ENCODE results near the gene EYS.

Gene EYS

DNA sequence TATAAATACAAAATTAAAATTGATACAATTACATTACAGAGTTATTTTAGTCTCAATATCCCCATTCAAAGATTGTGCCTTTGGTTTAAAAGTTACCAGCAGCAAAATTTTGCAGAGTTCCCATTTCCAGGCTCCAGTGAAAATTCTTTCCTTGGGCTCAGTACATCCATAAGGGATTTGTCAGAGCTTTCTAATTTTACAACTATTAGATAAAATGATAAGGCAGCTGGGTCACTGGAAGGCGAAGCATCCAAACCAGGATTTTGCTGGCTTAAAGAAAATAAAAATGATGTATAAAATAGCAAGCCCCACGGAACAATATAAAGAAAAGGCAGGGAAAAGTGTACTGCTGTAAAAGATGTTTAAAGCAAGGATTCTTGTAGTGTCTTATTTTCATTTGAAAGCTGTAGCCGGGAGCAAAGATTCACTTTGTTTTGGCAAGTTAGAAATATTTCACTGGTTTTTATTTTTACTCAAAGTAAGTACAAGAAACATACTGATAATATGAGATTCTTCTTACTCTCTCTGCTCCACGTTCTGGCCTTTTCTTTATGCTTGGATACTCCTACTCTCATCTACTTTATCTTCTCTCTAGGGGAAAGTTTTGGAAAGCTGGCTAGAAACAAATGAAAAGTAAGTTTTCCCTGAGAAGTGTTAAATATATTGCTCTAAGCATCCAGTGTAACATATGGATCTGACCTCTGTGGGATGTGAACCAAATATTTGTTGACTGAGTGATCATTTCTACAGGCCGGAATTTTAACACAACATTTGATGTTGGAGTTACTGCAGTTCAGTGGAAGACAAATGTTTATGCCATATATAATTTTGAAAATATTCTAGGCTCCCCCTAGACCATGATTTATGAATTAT lies 1583.0 kb downstream of the EYS start:
- H3K27ac ChIP-seq, result no peak overlapping the region
- DNase-seq (ENCODE audit: low read depth, low spot score), result no peak

DNA sequence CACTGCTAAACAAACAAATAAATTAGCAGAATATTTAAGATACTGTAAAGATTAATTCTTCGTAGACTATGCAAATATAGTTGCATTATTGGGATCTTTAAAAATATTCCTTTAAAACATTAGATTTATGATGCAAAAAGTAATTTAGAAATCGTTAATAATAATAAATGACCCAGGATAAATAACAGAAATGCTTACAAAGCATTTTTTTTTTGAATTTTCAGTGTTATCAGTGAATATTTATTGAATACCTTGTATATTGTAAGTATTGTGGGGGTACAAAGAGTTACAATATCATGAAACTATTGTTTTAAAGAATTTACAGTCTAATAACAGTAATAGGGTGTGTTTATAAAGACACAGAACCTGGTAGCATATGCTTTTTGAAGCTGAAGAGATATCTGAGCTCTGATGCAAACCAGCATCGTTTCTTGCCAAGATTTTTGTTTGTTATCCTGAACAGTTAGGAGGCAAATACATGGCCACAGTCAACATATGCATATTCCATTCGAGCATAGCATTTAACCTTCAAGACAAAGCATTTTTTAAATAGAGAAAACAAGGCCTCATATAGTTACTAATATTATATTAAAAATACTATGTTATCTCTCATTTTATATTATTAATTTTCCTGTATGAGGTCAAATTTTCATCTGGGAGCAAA lies 1584.2 kb downstream of the EYS start:
- no peak for DNase-seq (ENCODE audit: low read depth, low spot score)
- H3K27ac ChIP-seq, result no peak overlapping the region

DNA sequence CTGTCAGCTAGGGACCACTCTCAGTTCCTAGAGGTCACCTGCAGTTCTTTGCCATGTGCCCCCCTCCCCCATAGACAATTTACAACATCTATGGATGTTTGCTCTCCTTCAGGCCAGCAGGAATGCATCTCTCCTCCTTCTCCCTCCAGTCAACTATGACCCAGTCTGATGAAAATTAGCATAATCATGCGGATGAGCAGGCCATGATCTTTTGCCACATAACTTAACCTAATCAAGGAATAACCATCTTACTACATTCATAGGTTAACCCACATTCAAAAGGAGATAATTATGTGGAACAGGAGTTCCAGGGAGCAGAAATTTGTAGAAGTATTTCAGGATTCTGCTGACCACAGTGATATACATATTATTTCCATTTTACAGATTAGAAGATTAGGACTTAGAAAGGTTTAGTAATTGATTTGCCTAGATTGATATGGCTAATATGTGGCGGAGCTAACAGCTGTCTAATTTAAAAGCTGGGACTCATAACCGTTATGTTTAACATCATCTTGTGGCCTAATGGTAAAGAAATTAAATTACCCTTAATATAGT lies 1585.9 kb downstream of the EYS start:
- no peak overlapping the region for H3K27ac ChIP-seq
- DNase-seq (ENCODE audit: low read depth, low spot score), result no peak

DNA sequence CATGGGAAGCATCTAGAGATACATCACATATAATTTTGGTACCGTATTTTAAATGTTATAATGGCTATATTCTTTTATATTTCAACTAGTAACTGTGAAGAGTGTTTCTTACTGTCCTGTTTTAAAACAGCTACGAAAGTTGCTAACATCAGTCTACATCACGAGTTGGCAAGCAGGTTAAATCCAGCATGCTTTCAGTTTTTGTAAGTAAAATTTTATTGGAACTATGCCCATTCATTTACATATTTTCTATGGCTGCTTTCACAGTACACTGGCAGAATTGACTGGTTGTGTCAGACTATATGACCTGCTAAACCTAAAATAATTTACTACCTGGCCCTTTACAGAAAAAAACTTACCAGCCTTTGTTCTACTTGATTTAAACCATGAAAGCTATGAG lies 1593.3 kb downstream of the EYS start:
- DNase-seq (ENCODE audit: low read depth, low spot score), result no peak
- no peak overlapping the region for H3K27ac ChIP-seq

DNA sequence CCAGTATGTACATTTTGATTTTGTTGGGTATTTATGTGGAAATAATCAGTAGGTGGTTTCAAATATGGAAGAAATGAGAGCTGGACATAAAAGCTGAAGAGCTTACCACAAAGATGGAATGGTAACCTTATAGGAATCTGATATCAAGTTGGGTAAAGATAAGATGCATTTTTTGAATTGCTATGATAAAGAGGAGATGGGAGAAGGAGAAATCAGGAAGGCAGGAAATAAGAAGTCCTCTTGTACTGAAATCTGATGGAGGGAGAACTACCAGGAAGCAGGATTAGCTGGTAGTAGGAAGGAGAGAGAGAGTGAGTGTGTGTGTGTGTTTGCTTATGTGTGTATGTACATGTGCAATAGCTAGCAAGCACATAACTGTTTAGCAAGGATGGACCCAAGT lies 1603.0 kb downstream of the EYS start:
- no peak overlapping the region for H3K27ac ChIP-seq

DNA sequence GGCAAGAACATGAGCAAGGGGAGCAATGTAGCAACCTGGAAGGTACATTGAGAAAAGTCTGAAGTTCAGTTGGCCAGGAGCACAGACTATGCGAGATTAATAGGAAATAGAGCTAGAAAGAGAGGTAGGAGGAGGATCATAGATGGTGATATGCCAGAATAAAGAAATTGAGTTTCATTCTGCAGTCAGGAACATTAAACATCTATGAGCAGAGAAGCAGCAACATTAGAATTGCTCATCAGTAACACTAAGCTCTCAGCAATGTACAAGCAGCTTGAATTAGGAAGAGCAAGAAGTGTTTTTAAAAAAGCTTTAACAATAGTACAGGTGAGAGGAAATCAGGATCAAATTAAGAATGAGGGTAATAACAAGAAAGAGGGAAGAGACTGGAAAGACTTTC lies 1603.5 kb downstream of the EYS start:
- H3K27ac ChIP-seq, result no peak overlapping the region
- no peak for DNase-seq (ENCODE audit: low read depth, low spot score)

More for the DNA sequence above, 1603.0 kb downstream of the EYS start:
- DNase-seq (ENCODE audit: low read depth, low spot score), result no peak

DNA sequence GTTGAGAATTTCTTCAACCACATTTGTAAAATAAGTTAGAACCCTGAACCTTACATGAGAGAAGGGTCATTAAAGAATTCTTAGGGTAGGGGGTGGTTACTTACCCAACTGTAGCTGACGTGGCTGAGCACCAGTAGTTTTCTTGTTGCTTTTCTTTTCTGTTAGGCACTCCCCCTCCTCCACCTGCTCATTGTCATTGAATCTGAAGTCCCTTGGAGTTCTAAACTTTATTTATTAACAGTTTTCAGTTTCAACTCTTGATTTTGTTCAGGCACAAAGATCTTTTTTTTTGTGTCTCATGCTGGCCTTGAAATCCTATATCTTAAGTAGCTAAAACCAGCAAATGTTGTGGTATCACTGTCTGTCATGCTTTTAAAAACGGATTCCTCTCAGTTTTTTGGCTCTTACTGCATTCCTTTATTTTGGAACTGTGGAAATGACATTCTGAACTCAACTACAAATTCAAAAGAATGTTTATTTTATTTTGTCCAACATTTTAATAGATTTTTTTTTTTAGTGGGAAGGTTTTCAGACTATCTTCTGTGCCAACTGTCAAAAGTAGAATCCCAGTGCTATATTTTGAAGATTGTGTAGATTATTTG lies 1606.2 kb downstream of the EYS start:
- DNase-seq (ENCODE audit: low read depth, low spot score), result no peak
- no peak overlapping the region for H3K27ac ChIP-seq

DNA sequence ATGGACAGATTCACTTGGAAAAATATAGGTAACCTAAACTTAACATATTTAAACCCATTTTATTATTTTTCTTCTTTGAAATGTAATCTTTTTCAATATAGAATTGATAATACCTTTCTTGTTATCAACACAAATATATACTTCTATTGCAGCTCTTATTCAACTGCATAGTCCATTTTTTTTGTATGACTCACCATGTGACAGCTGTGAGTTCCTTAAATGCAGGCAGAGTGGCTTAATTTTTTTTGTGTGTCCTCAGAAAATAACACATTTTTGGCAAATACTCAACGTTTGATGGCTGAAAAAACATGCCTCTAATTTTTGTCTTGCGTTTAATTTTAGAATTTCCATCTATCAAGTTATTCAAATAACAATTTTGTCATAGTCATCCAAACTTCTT lies 1616.7 kb downstream of the EYS start:
- no peak overlapping the region for H3K27ac ChIP-seq
- no peak for DNase-seq (ENCODE audit: low read depth, low spot score)

DNA sequence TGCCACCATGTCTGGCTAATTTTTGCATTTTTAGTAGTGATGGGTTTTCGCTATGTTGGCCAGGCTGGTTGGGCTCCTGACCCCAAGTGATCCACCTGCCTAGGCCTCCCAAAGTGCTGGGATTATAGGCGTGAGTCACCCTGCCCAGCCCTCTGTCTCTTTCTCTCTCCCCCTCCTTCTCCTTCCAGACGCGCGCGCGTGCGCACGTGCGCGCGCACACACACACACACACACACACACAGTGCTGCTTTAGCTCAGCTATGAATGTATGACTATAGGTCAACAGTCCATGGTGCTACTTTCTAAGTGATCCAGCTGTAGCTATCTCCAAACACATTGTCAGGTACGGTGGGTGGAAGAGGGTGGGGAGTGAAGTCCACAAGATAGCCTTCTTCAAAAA lies 1621.9 kb downstream of the EYS start:
- no peak overlapping the region for H3K27ac ChIP-seq
- DNase-seq (ENCODE audit: low read depth, low spot score), result no peak

DNA sequence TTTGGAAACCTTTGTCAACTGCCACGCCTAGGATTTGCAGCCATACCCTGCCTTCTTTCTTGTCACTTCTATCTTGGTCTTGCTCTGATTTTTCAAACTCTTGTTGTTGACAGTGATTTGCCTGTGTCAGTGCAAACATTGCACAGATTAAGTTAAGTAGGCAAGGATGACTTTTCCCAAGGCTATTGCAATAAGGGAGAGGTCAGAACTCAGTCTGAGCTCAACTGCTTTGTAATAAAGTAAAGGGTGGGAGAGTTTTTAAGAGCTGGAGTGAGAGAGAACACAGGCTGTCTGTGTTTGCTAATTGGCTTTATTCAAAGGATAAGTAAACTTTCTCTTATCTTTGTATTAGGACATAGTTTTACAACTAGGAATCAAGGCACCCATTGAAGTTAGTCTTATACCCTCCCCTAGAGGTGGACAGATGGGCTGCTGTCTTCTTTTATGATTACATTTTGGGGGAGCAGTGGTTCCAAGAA lies 1622.8 kb downstream of the EYS start:
- DNase-seq (ENCODE audit: low read depth, low spot score), result no peak

DNA sequence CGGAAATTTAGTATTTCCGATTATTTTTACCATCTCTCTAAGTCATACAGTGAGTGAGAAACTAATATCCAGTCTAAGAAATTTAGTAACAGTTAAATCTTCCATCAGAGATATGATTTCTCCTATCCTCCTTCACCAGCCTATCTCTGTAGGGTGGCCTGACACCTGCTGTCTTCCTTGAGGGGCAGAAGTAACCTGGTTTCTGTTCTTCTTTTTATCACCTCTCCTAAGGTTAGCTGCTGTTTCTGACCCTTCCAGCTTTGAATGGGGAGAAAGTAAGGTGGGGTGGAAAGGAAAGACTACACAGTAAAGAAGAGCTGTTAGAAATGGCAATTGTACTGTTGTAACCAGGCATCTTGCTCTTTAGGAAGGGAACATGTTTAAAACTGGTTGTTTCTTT lies 1623.8 kb downstream of the EYS start:
- no peak for DNase-seq (ENCODE audit: low read depth, low spot score)
- no peak overlapping the region for H3K27ac ChIP-seq

More for the DNA sequence above, 1622.8 kb downstream of the EYS start:
- no peak overlapping the region for H3K27ac ChIP-seq

DNA sequence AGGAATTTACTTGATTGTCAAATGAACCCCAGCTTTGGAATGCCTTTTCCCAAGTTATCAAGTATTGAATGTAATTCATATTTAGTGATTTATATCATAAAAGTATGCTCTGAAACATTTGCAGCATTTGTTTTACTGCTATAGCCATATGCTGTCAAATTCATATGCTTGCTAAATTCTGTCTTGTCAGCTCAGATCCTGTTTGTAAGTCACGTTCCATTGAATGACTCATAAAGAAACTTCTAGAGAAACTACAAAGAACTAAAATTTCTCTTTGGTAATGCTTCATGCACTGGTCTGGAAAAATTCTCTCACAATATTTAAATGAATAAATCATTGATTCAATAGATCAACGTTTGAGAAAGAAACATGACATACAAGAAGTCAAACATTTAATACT lies 1625.6 kb downstream of the EYS start:
- no peak overlapping the region for H3K27ac ChIP-seq
- DNase-seq (ENCODE audit: low read depth, low spot score), result no peak

DNA sequence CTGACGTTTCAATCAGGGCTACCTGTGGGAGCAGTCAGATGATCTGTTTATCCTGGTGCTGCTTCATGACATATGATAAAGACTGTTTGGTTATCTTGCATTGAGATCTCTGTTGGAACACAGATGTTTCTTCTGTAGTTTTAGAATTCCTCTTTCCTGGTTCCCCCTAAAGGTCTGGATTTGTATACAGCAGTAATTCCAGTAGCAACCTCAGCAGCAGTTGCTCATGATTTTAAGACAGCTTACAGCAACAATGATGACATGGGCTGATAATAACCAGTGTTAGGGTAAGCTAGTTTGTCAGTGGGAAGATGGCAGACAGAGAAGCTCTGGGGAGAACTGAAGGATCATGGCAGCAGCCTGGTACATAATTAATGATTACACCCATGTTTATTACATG lies 1632.0 kb downstream of the EYS start:
- no peak overlapping the region for H3K27ac ChIP-seq

DNA sequence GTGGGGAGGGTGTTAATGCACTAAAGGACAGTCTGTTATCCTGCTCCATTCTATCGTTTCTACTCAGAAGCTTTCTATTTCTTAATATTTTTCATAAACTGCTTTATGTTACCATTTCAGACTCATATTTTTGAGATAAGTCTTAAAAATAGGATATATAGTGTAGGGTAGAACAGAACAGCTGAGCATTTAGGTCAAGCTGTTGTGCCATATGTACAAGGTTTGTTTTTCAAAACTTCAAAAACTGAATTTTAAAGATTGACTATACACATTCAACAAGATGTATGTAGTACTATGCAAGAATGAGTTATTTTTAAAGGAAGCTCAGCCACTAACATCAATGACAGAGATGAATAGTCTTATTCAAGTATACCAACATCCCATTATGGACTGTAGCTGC lies 1634.3 kb downstream of the EYS start:
- DNase-seq (ENCODE audit: low read depth, low spot score), result no peak
- no peak overlapping the region for H3K27ac ChIP-seq

More for the DNA sequence above, 1632.0 kb downstream of the EYS start:
- no peak for DNase-seq (ENCODE audit: low read depth, low spot score)

DNA sequence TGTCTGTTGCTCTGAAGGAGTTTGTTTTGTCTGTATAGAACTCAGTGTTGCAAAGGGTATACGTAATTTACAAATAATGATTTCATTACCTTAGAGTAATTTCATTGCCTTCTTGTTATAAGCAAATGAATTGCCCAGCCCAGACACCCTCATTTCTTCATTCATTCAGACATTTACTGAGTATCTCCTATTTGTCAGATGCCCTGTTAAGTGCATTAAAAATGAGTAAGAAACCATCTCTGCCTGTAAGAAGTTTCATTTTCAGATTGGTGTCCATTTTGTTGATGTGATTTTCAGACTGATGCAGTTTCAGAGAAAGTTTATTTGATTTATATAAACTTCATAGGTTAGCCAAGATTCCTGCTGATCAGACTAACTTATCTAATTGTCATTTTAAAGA lies 1642.1 kb downstream of the EYS start:
- H3K27ac ChIP-seq, result no peak overlapping the region
- DNase-seq (ENCODE audit: low read depth, low spot score), result no peak

DNA sequence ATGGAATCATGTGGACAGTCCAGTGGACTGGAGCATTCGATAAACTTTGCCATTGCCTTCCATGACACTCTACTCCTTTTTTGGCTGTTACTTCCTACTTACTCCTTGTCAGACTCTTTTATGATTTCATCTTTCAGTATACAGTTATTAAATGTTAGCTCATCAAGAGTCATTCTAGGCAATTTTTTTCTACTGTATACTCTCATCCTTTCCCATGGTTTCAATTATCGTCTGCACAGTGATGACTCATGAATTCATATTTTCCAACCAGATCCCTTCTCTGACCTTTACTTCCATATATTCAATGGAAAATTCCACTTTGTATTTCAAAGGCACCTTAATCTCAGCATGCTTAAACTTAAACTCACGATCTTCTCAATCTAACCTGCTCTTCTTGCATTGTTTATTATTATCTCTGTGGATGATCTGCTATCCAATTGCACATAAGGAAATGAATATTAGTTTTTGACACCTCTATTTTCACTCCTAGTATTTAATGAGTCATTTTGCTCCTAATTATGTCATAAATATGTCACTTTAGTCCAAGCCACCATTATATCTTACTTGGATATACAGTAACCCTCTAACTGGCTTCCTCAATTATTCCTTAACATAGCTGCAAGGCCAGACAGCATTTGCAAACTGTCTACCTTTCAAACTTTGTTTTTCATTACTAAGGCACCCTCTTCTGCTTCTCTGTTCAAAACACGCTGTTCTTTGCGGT lies 1643.9 kb downstream of the EYS start:
- H3K27ac ChIP-seq, result no peak overlapping the region
- no peak for DNase-seq (ENCODE audit: low read depth, low spot score)

DNA sequence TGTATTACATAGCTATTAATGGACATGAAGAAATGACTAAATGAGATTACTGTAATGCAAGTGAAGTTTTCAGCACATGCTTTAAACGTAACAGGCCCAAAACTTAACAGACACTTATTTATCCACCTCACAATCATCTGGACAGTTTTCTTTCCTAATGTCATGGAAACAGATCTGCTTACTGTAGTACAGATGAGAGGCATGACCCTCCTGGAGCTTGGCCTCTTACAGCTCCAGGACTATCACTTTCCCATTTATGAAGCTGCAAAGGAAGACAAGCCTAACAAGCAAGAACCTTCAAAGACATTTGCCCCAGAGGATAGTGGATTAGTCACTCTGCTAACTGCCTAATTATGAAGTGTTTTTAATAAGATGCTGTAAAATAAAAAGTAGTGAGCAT lies 1652.2 kb downstream of the EYS start:
- no peak overlapping the region for H3K27ac ChIP-seq
- DNase-seq (ENCODE audit: low read depth, low spot score), result no peak

DNA sequence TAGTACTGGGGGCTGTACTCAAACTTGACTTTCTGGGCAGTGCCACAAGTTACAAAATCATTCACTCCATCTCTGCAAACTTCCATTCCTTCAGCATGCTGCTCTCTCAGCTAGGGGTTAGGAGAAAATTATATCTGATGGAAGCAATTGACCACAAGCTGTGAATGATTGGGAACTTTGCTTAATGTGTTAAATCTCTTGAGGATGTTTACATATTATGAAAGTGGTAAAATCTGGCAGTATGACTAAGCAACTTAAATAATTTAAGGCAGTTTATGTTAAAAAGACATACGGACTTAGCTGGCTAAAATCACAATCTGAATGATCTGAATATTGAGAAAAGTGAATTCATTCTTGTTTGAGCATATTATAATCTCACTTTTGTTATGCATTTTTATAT lies 1656.4 kb downstream of the EYS start:
- no peak for DNase-seq (ENCODE audit: low read depth, low spot score)
- no peak overlapping the region for H3K27ac ChIP-seq

DNA sequence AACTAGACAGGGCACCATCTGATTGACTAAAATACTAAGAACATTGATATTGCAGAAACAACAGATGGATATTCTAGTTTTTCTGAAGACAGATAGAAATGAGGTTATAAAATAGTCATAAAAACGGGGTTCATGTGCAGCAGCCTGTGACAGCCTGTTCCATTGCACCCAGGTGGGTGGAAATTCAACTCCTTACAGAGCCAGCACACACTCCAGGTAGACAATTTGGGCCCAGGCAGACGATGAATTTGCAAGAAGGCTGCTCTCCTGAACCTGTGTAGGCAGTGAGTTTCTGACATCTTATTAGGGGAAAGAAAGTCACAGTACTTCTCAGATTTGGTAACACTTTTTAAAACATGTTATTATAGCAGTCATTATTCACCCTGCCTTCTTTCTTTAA lies 1657.3 kb downstream of the EYS start:
- no peak for DNase-seq (ENCODE audit: low read depth, low spot score)

DNA sequence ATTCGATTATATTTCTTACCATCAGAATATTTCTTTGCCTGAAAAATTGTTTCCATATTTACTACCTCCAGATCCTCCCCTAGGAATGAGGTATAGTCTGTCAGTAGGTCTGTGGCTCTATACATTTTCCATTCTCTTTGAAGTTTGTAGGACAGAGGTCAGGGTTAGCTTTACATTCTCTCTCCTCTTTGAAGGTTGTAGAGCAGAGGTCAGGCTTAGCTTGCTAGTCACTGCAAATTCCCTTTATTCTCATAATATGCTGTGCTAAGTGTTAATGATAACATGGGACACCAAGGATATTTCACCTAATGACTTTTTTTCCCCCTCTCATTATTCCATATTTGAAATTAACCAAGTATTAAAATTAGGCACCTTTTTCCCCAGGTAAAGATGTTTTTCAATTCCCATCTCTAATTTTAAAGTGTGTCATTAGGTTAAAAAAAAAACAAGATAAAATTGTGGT lies 1660.2 kb downstream of the EYS start:
- H3K27ac ChIP-seq, result no peak overlapping the region
- DNase-seq (ENCODE audit: low read depth, low spot score), result no peak

More for the DNA sequence above, 1657.3 kb downstream of the EYS start:
- no peak overlapping the region for H3K27ac ChIP-seq

Data from epithelial cell of prostate (primary cell).